ENCODE data around the gene XYLT1.

DNA sequence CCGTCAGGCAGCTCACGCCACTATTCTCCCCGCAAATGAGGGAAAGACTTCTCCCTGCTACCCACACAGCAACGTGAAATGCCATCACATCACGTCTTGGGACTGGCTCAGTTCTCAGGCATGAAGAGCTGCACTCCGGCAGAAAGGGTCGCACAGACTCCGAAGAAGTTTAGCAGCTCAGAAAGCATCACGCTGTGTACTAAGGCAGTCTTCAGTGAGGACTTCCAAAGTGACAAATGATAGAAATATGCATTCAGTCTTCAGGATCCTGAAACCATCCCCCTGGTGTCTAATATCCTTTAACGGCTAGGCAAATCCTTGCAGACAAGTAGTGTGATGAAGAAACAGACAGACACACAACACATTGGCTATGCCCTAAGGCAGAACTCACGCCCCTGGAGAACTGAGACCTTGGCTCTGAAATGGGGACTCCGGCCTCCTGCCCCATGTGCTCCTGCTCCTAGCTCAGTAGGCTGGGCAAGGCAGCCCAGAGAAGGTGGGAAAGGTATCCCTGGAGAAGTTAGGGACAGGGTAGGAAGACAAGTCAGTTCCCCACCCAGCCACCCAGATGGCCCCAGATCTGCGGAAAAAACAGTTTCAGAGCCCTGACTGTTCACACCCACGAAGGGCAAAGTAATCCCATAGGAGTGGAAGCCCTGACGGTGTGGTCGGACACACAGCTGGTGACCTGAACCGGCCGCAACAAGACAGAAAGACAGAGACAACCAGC, 1.6 kb downstream of the XYLT1 start:
- no peak for TF ChIP-seq CTCF (conservative IDR thresholded peaks at IDR 0.05; ENCODE audit: low read depth, low read length)
- no peak for TF ChIP-seq RAD21 (IDR thresholded peaks at IDR 0.05; ENCODE audit: low read length)
- TF ChIP-seq SMC3 (IDR thresholded peaks at IDR 0.05; ENCODE audit: low read depth, low read length) = no peak; the same call in 1 of the 2 replicates
- TF ChIP-seq MAZ (IDR thresholded peaks at IDR 0.05; ENCODE audit: borderline replicate concordance, low read depth, low read length) = no peak
- TF ChIP-seq, protein P1, sequence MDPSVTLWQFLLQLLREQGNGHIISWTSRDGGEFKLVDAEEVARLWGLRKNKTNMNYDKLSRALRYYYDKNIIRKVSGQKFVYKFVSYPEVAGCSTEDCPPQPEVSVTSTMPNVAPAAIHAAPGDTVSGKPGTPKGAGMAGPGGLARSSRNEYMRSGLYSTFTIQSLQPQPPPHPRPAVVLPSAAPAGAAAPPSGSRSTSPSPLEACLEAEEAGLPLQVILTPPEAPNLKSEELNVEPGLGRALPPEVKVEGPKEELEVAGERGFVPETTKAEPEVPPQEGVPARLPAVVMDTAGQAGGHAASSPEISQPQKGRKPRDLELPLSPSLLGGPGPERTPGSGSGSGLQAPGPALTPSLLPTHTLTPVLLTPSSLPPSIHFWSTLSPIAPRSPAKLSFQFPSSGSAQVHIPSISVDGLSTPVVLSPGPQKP (IDR thresholded peaks at IDR 0.05; ENCODE audit: borderline replicate concordance, low read depth, low read length) = no peak
- TF ChIP-seq BHLHE40 (IDR thresholded peaks at IDR 0.05; ENCODE audit: low read depth, low read length) = no peak
- TF ChIP-seq RFX5 (IDR thresholded peaks at IDR 0.05; ENCODE audit: low read depth, low read length) = no peak
